ENCODE data around the gene DDX5. TPM values are rescaled to one million over a fixed set of nuclear protein-coding genes. Genes with fewer than 3 reads are reported as not detected.

The DDX5 gene
- total and polyA plus RNA-seq, 7 experiments from 2014 or later: 781 to 2,704 (median 1,624) TPM

DNA sequence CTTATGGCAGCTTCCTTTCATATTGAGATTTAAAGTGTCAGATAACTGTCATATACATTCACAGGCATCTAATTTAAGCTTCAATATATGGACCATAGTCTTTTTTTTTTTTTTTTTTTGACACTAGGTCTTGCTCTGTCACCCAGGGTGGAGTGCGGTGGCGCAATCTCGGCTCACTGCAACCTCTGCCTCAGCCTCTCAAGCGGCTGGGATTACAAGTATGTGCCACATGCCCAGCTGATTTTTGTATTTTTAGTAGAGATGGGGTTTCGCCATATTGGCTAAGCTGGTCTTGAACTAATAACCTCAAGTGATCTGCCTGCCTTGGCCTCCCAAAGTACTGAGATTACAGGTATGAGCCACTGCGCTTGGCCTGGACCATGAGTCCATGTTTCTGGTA lies 14.3 kb upstream of the DDX5 start:
- Histone ChIP-seq H3K4me1 (ENCODE audit: control insufficient read depth in 2 of 2, insufficient read depth in 2 of 2, low read length in 2 of 2) (no peaks in the 10 kb centered on the region), H3K27me3 (ENCODE audit: control insufficient read depth in 2 of 2, insufficient read depth in 2 of 2, low read length in 2 of 2) (no peaks in the 10 kb centered on the region), H3K27ac (ENCODE audit: low read depth, low read length) (no peak overlapping the region), H3K4me3 (ENCODE audit: low read length) (no peak overlapping the region), H3K9me3 (ENCODE audit: control insufficient read depth in 2 of 3, low read length in 3 of 3) (no peaks in the 10 kb centered on the region), H3K36me3 (ENCODE audit: control insufficient read depth in 2 of 3, insufficient read depth in 3 of 3, low read length in 3 of 3) (peaks cover 13 to 68% (median 15%) of the 10 kb centered on the region in 3 experiments)
- Mint-ChIP-seq H3K27ac (no peak overlapping the region), H3K4me3 (no peak overlapping the region), H3K4me1 (peaks cover 4 to 16% (median 11%) of the 10 kb centered on the region in 7 donors), H3K9me3 (no peaks in the 10 kb centered on the region), H3K27me3 (no peaks in the 10 kb centered on the region), H3K36me3 (peaks cover 9 to 31% (median 19%) of the 10 kb centered on the region in 5 donors)
- intact Hi-C loops (cut with micrococcal nuclease): no loop called here
- ATAC-seq (no peak), DNase-seq (no peak)
- CTCF ChIA-PET: interaction anchor here (1.3 kb wide), 1 partner anchor 101 kb away, joined by 6 read pairs; no protein-coding TSS in a partner anchor
- POLR2A ChIA-PET: interaction anchor here (1.4 to 2.1 kb wide), 2 partner anchors 13 to 15 kb away, joined by 3 to 6 read pairs; partner anchors contain the start of genes CEP95 and DDX5

DNA sequence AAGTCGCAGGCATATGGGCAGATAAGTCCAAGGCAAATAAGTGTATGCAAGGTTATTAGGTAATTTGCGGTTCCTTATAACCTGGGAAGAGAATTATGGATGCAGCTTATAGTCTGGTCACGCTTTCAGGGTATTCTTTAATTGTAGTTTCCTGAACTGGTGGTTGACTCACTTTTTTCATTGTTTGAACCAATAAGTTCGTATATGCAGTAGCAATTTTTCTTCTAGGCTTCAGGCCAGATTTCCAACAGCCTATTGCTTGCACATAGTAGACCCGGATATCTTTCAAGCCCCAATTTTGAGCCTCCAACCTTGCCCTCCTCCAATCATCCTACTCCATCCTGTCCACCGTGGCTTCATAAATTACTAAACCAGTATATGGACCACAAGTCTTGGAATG lies 13.5 kb upstream of the DDX5 start:
- H3K36me3 Mint-ChIP-seq: peaks cover 9 to 34% (median 19%) of the 10 kb centered on the region in 5 donors
- Histone ChIP-seq H3K27me3 (ENCODE audit: control insufficient read depth in 2 of 2, insufficient read depth in 2 of 2, low read length in 2 of 2) (no peaks in the 10 kb centered on the region), H3K36me3 (ENCODE audit: control insufficient read depth in 2 of 3, insufficient read depth in 3 of 3, low read length in 3 of 3) (peaks cover 12 to 70% (median 13%) of the 10 kb centered on the region in 3 experiments), H3K4me1 (ENCODE audit: control insufficient read depth in 2 of 2, insufficient read depth in 2 of 2, low read length in 2 of 2) (no peaks in the 10 kb centered on the region), H3K4me3 (ENCODE audit: low read length) (no peak overlapping the region), H3K27ac (ENCODE audit: low read depth, low read length) (no peak overlapping the region), H3K9me3 (ENCODE audit: control insufficient read depth in 2 of 3, low read length in 3 of 3) (no peaks in the 10 kb centered on the region)
- ATAC-seq (no peak), DNase-seq (no peak)
- POLR2A ChIA-PET: interaction anchor here (1.4 to 2.1 kb wide), 2 partner anchors 12 to 15 kb away, joined by 3 to 6 read pairs; partner anchors contain the start of genes CEP95 and DDX5
- H3K4me1 Mint-ChIP-seq: peaks cover 5 to 21% (median 16%) of the 10 kb centered on the region in 7 donors
- H3K4me3 Mint-ChIP-seq: no peak overlapping the region
- CTCF ChIA-PET: interaction anchor here (1.3 kb wide), 1 partner anchor 101 kb away, joined by 6 read pairs; no protein-coding TSS in a partner anchor
- peak overlapping the region in 3 of 9 donors; percentile 13 to 60 (median 18) for H3K27ac Mint-ChIP-seq
- H3K27me3 Mint-ChIP-seq: no peaks in the 10 kb centered on the region
- H3K9me3 Mint-ChIP-seq: no peaks in the 10 kb centered on the region
- intact Hi-C loops (cut with micrococcal nuclease): no loop called here

DNA sequence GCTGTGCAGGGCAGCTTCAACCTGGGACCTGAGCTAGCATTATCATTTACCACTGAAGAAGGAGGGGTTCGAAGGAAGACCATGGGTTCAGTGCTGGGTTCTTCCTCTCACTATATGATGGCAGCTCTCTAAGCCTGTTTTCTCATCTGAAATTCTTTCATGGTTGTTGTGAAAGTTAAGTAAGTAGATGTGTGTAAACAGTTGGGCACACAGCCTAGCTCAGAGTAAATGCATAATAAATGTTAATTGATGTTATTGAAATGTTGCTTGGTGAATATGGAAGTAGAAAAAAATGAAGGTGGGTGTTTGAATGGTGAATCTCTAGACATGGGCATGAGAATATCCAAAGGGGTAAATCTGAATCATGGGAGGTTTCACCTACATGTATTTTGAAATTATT lies 9.7 kb upstream of the DDX5 start:
- Histone ChIP-seq H3K27me3 (ENCODE audit: control insufficient read depth in 2 of 2, insufficient read depth in 2 of 2, low read length in 2 of 2) (no peaks in the 10 kb centered on the region), H3K4me1 (ENCODE audit: control insufficient read depth in 2 of 2, insufficient read depth in 2 of 2, low read length in 2 of 2) (no peaks in the 10 kb centered on the region), H3K4me3 (ENCODE audit: low read length) (no peak overlapping the region), H3K36me3 (ENCODE audit: control insufficient read depth in 2 of 3, insufficient read depth in 3 of 3, low read length in 3 of 3) (peaks cover 5 to 69% (median 7%) of the 10 kb centered on the region in 3 experiments), H3K27ac (ENCODE audit: low read depth, low read length) (no peak overlapping the region), H3K9me3 (ENCODE audit: control insufficient read depth in 2 of 3, low read length in 3 of 3) (no peaks in the 10 kb centered on the region)
- Mint-ChIP-seq H3K4me3 (no peak overlapping the region), H3K9me3 (no peaks in the 10 kb centered on the region), H3K4me1 (peaks cover 13 to 43% (median 40%) of the 10 kb centered on the region in 7 donors), H3K36me3 (peaks cover 12 to 44% (median 29%) of the 10 kb centered on the region in 5 donors), H3K27me3 (no peaks in the 10 kb centered on the region), H3K27ac (peak overlapping the region in 3 of 9 donors; percentile 40 to 60 (median 44))
- DNase-seq (no peak), ATAC-seq (no peak)
- ChIA-PET CTCF (interaction anchor here (0.6 to 1.0 kb wide), 2 partner anchors 16 to 25 kb away, joined by 3 read pairs; no protein-coding TSS in a partner anchor), POLR2A (interaction anchor here (3.3 kb wide), 1 partner anchor 10 kb away, joined by 24 read pairs; the partner anchor contains the start of genes CEP95 and DDX5)
- intact Hi-C loops (cut with micrococcal nuclease): no loop called here

DNA sequence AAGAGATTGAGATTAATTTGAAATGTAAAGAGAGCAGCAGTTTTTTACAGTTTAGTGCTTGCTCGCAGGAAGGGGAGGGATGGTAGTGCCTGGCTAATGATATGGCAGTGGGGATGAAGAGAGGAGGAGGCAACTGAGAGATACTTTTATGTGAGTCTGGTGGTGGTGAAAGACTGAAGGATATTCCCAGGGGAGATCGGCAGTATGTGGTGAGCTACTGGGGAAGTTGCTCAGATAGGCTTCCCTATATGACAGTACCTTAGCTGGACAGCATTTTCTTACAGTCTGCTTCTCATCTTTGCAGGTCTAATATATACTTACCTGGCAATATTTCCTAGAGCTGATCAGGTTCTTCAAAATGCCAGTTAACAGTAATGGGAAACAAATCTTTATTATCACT lies 9.3 kb upstream of the DDX5 start:
- intact Hi-C loops (cut with micrococcal nuclease): no loop called here
- H3K27ac ChIP-seq (ENCODE audit: low read depth, low read length): no peak overlapping the region
- CTCF ChIA-PET: interaction anchor here (0.6 to 1.0 kb wide), 2 partner anchors 16 to 24 kb away, joined by 3 read pairs; no protein-coding TSS in a partner anchor

DNA sequence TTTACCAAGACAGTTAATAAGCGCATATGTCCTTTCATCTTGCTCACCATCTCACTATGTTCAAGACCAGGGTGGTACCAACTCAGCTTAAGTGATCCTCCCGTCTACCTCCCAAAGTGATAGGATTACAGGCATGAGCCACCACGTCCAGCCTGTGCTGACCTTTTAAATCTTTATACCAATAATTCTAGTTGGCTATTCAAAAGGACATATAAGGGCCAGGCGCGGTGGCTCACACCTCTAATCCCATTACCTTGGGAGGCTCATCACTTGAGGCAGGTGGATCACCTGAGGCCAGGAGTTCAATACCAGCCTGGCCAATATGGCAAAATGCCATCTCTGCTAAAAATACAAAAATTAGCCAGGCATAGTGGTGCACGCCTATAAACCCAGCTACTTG lies 3.1 kb upstream of the DDX5 start:
- H3K27me3 Mint-ChIP-seq: peaks cover 0 to 11% (median 0%) of the 10 kb centered on the region in 5 donors
- peaks cover 22 to 64% (median 30%) of the 10 kb centered on the region in 5 donors for H3K36me3 Mint-ChIP-seq
- H3K9me3 Mint-ChIP-seq: peaks cover 0 to 24% (median 0%) of the 10 kb centered on the region in 11 donors
- CTCF ChIA-PET: interaction anchor here (0.6 to 2.3 kb wide), 4 partner anchors 11 to 190 kb away, joined by 3 to 7 read pairs (median 4); no protein-coding TSS in a partner anchor
- peak overlapping the region in 1 of 9 donors; percentile 17 for H3K27ac Mint-ChIP-seq
- Histone ChIP-seq H3K27ac (ENCODE audit: low read depth, low read length) (no peak overlapping the region), H3K36me3 (ENCODE audit: control insufficient read depth in 2 of 3, insufficient read depth in 3 of 3, low read length in 3 of 3) (peaks cover 12 to 60% (median 14%) of the 10 kb centered on the region in 3 experiments), H3K4me1 (ENCODE audit: control insufficient read depth in 2 of 2, insufficient read depth in 2 of 2, low read length in 2 of 2) (peaks cover 18 to 20% of the 10 kb centered on the region in 2 donors), H3K4me3 (ENCODE audit: low read length) (no peak overlapping the region), H3K9me3 (ENCODE audit: control insufficient read depth in 2 of 3, low read length in 3 of 3) (no peaks in the 10 kb centered on the region), H3K27me3 (ENCODE audit: control insufficient read depth in 2 of 2, insufficient read depth in 2 of 2, low read length in 2 of 2) (no peaks in the 10 kb centered on the region)
- ATAC-seq: no peak
- peaks cover 21 to 76% (median 61%) of the 10 kb centered on the region in 7 donors for H3K4me1 Mint-ChIP-seq
- peak overlapping the region in 8 of 10 donors; percentile 25 to 100 (median 51) for H3K4me3 Mint-ChIP-seq
- POLR2A ChIA-PET: interaction anchor here (2.5 kb wide), 1 partner anchor 11 kb away, joined by 24 read pairs; the partner anchor contains the start of gene POLG2
- intact Hi-C loops (cut with micrococcal nuclease): loop anchor here (5.0 to 10.0 kb wide), 7 partner anchors 93 to 682 kb away; partner anchors contain the start of genes FTSJ3 (in 1 of the 2), GNA13 (in 1 of the 2), LRRC37A3 (in 1 of the 2) and PSMC5 (in 1 of the 2)
- no peak for DNase-seq

More for the DNA sequence above, 9.3 kb upstream of the DDX5 start:
- Histone ChIP-seq H3K9me3 (ENCODE audit: control insufficient read depth in 2 of 3, low read length in 3 of 3) (no peaks in the 10 kb centered on the region), H3K27me3 (ENCODE audit: control insufficient read depth in 2 of 2, insufficient read depth in 2 of 2, low read length in 2 of 2) (no peaks in the 10 kb centered on the region), H3K4me1 (ENCODE audit: control insufficient read depth in 2 of 2, insufficient read depth in 2 of 2, low read length in 2 of 2) (no peaks in the 10 kb centered on the region), H3K4me3 (ENCODE audit: low read length) (no peak overlapping the region), H3K36me3 (ENCODE audit: control insufficient read depth in 2 of 3, insufficient read depth in 3 of 3, low read length in 3 of 3) (peaks cover 5 to 69% (median 7%) of the 10 kb centered on the region in 3 experiments)
- peaks cover 15 to 46% (median 40%) of the 10 kb centered on the region in 7 donors for H3K4me1 Mint-ChIP-seq
- H3K27me3 Mint-ChIP-seq: no peaks in the 10 kb centered on the region
- DNase-seq (no peak), ATAC-seq (no peak)
- peak overlapping the region in 6 of 9 donors; percentile 3 to 40 (median 7) for H3K27ac Mint-ChIP-seq
- no peak overlapping the region for H3K4me3 Mint-ChIP-seq
- no peaks in the 10 kb centered on the region for H3K9me3 Mint-ChIP-seq
- peaks cover 12 to 48% (median 32%) of the 10 kb centered on the region in 5 donors for H3K36me3 Mint-ChIP-seq
- POLR2A ChIA-PET: interaction anchor here (3.3 kb wide), 1 partner anchor 9 kb away, joined by 24 read pairs; the partner anchor contains the start of genes CEP95 and DDX5

DNA sequence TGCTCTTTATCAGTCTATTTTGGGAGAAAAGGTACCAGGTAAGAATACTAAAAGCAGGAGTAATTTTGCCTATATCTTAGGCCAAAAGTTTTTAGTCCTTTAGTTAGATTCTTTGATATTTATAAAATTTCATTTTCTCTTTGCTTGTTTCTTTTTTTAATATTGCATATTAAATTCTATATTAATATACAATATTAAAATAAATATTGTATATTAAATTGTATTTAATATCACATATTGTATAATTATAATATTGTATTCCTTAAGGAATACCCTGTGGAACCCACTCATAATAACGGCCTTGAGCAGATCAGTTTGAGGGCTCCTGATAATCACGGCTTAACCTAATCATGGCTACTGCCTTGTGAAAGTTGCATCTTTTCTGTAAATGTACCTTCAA lies 2.6 kb upstream of the DDX5 start:
- Histone ChIP-seq H3K4me1 (ENCODE audit: control insufficient read depth in 2 of 2, insufficient read depth in 2 of 2, low read length in 2 of 2) (peaks cover 23 to 25% of the 10 kb centered on the region in 2 donors), H3K36me3 (ENCODE audit: control insufficient read depth in 2 of 3, insufficient read depth in 3 of 3, low read length in 3 of 3) (peaks cover 16 to 63% (median 19%) of the 10 kb centered on the region in 3 experiments), H3K27me3 (ENCODE audit: control insufficient read depth in 2 of 2, insufficient read depth in 2 of 2, low read length in 2 of 2) (no peaks in the 10 kb centered on the region), H3K4me3 (ENCODE audit: low read length) (no peak overlapping the region), H3K9me3 (ENCODE audit: control insufficient read depth in 2 of 3, low read length in 3 of 3) (no peaks in the 10 kb centered on the region), H3K27ac (ENCODE audit: low read depth, low read length) (no peak overlapping the region)
- ATAC-seq (no peak), DNase-seq (no peak)
- peaks cover 0 to 11% (median 0%) of the 10 kb centered on the region in 5 donors for H3K27me3 Mint-ChIP-seq
- H3K36me3 Mint-ChIP-seq: peaks cover 22 to 67% (median 35%) of the 10 kb centered on the region in 5 donors
- CTCF ChIA-PET: interaction anchor here (1.0 to 2.3 kb wide), 2 partner anchors 18 to 89 kb away, joined by 3 to 7 read pairs; no protein-coding TSS in a partner anchor
- peaks cover 24 to 76% (median 62%) of the 10 kb centered on the region in 7 donors for H3K4me1 Mint-ChIP-seq
- peak overlapping the region; percentile 38 to 100 (median 99) for H3K4me3 Mint-ChIP-seq
- peak overlapping the region in 1 of 9 donors; percentile 17 for H3K27ac Mint-ChIP-seq
- H3K9me3 Mint-ChIP-seq: peaks cover 0 to 24% (median 0%) of the 10 kb centered on the region in 11 donors
- intact Hi-C loops (cut with micrococcal nuclease): loop anchor here (5.0 to 10.0 kb wide), 7 partner anchors 94 to 681 kb away; partner anchors contain the start of genes FTSJ3 (in 1 of the 2), GNA13 (in 1 of the 2), LRRC37A3 (in 1 of the 2) and PSMC5 (in 1 of the 2)
- POLR2A ChIA-PET: interaction anchor here (2.5 kb wide), 1 partner anchor 11 kb away, joined by 24 read pairs; the partner anchor contains the start of gene POLG2
